WERI-Rb-1 (cell line): Measurements from ENCODE around the gene SIX2.

Source experiments
- DNase-seq: peaks from one replicate; pipeline ENCODE4 v3.0.0-alpha.2; 2020
- H3K27ac ChIP-seq: fragments of 250-450 bp; sonication (Bioruptor Pico); 2 replicates; pipeline ENCODE4 v1.5.1; 2020; ENCODE audit warnings: mild to moderate bottlenecking, moderate library complexity
- H3K27me3 ChIP-seq: fragments of 250-450 bp; sonication (Bioruptor Pico); 2 replicates; pipeline ENCODE4 v1.5.1; 2021; ENCODE audit warnings: mild to moderate bottlenecking, low read depth, moderate library complexity; ENCODE audit not compliant: insufficient read depth, severe bottlenecking
- H3K36me3 ChIP-seq: fragments of 250-450 bp; sonication (Bioruptor Pico); 2 replicates; pipeline ENCODE4 v1.5.1; 2020; ENCODE audit warnings: mild to moderate bottlenecking, moderate library complexity
- H3K4me3 ChIP-seq: 2 replicates; pipeline ENCODE4 v1.5.1; 2011; ENCODE audit warnings: low read depth, mild to moderate bottlenecking, control low read depth, low read length
- H3K9me3 ChIP-seq: fragments of 250-450 bp; sonication (Bioruptor Pico); 2 replicates; pipeline ENCODE4 v1.5.1; 2021; ENCODE audit warnings: mild to moderate bottlenecking, moderate library complexity; ENCODE audit not compliant: severe bottlenecking
- CTCF ChIP-seq: IDR thresholded peaks from 2 replicates; pipeline ENCODE4 v1.5.1; 2011; ENCODE audit warnings: low read depth, mild to moderate bottlenecking, control low read depth, inconsistent platforms, low read length

SIX2 gene

GRCh38 chr2:44965684-44966083 lies 43.6 kb downstream of the SIX2 start:
- DNase-seq: no peak
- H3K36me3 ChIP-seq: 0 out of 2 replicates have a peak, but pooled peaks cover 4% of the 10 kb centered on the region
- no peaks in the 10 kb centered on the region for H3K27me3 ChIP-seq
- no peak for TF ChIP-seq CTCF
- no peak overlapping the region for H3K4me3 ChIP-seq
- H3K27ac ChIP-seq: no peak overlapping the region
- H3K9me3 ChIP-seq: no peaks in the 10 kb centered on the region

- Histone ChIP-seq H3K36me3 (0 out of 2 replicates have a peak, but pooled peaks cover 4% of the 10 kb centered on the region), H3K4me3 (no peak overlapping the region), H3K27ac (no peak overlapping the region; the same call in 1 of the 2 replicates), H3K9me3 (no peaks in the 10 kb centered on the region), H3K27me3 (no peaks in the 10 kb centered on the region)
- DNase-seq: peak; percentile 90
- TF ChIP-seq CTCF: peak; percentile 67
These were observed 44.5 kb downstream of the SIX2 start for GRCh38 chr2:44964752-44965236.

GRCh38 chr2:44962176-44962695 lies 47.0 kb downstream of the SIX2 start:
- no peaks in the 10 kb centered on the region for H3K9me3 ChIP-seq
- no peak overlapping the region for H3K27ac ChIP-seq
- H3K36me3 ChIP-seq: 0 out of 2 replicates have a peak, but pooled peaks cover 4% of the 10 kb centered on the region
- H3K27me3 ChIP-seq: no peaks in the 10 kb centered on the region
- no peak for DNase-seq
- no peak overlapping the region for H3K4me3 ChIP-seq
- no peak for TF ChIP-seq CTCF

- H3K9me3 ChIP-seq: no peaks in the 10 kb centered on the region
- no peak overlapping the region for H3K4me3 ChIP-seq
- 0 out of 2 replicates have a peak, but pooled peaks cover 4% of the 10 kb centered on the region for H3K36me3 ChIP-seq
- no peak overlapping the region for H3K27ac ChIP-seq
- H3K27me3 ChIP-seq: no peaks in the 10 kb centered on the region
- peak; percentile 6 for DNase-seq
- TF ChIP-seq CTCF: no peak
These were observed 48.4 kb downstream of the SIX2 start for GRCh38 chr2:44960871-44961270.

GRCh38 chr2:44959855-44960254 lies 49.4 kb downstream of the SIX2 start:
- no peaks in the 10 kb centered on the region for H3K27me3 ChIP-seq
- no peaks in the 10 kb centered on the region for H3K9me3 ChIP-seq
- H3K4me3 ChIP-seq: no peak overlapping the region
- TF ChIP-seq CTCF: no peak
- no peak overlapping the region for H3K27ac ChIP-seq
- DNase-seq: no peak
- H3K36me3 ChIP-seq: 0 out of 2 replicates have a peak, but pooled peaks cover 4% of the 10 kb centered on the region
